Measurements from ENCODE around the gene SLC27A5. TPM values are rescaled to one million over a fixed set of nuclear protein-coding genes. Genes with fewer than 3 reads are reported as not detected.

Gene SLC27A5
- total RNA-seq, 4 donors from 2014 or later: 4.8 to 11.7 (median 8.1) TPM

- peak; percentile 98 to 100 for DNase-seq (ENCODE audit: low spot score in 2 of 2)
- H3K4me3 ChIP-seq (ENCODE audit: low read depth, poor library complexity, severe bottlenecking): peak within 1 kb of the TSS; percentile 89
- WGBS, 2 donors: 0% methylated on average over 35 to 46 of the region's 92 CpGs
- intact Hi-C loops (cut with DNase I; ENCODE audit: low total_unique reads): no loop called here
- no peak for TF ChIP-seq CTCF (IDR thresholded peaks at IDR 0.05)
- no peak for TF ChIP-seq POLR2A (IDR thresholded peaks at IDR 0.05)
Observed at GRCh38 chr19:58466760-58467589, 44.8 kb downstream of the SLC27A5 start, which contains the start of gene ZNF324. Gene ZNF324, plus strand, starts transcription at chr19:58467080. Its CDS starts 2,106 bp downstream, at chr19:58469186.

- TF ChIP-seq CTCF (IDR thresholded peaks at IDR 0.05) (no peak), POLR2A (IDR thresholded peaks at IDR 0.05) (no peak)
- WGBS, 2 donors: 36 to 39% methylated on average over 19 to 20 of the region's 20 CpGs
- intact Hi-C loops (cut with DNase I; ENCODE audit: low total_unique reads): no loop called here
Observed at GRCh38 chr19:58466089-58466759, 45.6 kb downstream of the SLC27A5 start.

DNA sequence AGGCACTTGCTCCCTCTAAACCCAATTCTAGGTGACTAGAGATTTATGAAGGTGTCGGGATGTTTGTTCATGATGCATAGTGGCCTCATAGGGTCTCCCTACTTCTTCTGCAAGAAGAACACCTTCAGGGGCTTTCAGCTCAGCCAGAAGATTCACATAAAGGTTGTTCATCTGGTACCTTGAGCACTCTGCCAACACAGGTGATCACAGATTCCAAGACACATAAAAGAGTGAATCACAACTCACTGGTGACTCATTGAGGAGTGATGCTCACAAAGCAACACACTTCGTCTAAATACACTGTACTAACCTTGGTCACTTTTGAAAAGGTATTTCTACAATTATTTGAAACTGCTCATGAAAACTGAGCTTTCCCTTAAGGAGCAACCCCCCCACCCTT is 51.8 kb downstream of the SLC27A5 start:
- no peak overlapping the region for H3K4me3 ChIP-seq (ENCODE audit: low read depth, poor library complexity, severe bottlenecking)
- intact Hi-C loops (cut with DNase I; ENCODE audit: low total_unique reads): no loop called here
- TF ChIP-seq POLR2A (IDR thresholded peaks at IDR 0.05): no peak
- TF ChIP-seq CTCF (IDR thresholded peaks at IDR 0.05): no peak
- no peak for DNase-seq (ENCODE audit: low spot score in 2 of 2)
- 77 to 80% methylated on average over 2 of the region's 2 CpGs for WGBS, 2 donors

More at GRCh38 chr19:58466089-58466759, 45.6 kb downstream of the SLC27A5 start:
- no peak overlapping the region for H3K4me3 ChIP-seq (ENCODE audit: low read depth, poor library complexity, severe bottlenecking)
- no peak for DNase-seq (ENCODE audit: low spot score in 2 of 2)

DNA sequence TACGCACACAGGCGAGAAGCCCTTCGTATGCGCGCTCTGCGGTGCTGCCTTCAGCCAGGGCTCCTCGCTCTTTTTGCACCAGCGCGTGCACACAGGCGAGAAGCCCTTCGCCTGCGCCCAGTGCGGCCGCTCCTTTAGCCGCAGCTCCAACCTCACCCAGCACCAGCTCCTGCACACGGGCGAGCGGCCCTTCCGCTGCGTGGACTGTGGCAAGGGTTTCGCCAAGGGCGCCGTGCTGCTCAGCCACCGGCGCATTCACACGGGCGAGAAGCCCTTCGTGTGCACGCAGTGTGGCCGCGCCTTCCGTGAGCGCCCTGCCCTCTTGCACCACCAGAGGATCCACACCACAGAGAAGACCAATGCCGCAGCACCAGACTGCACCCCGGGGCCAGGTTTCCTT is 55.7 kb downstream of the SLC27A5 start:
- DNase-seq (ENCODE audit: low spot score in 2 of 2): no peak
- intact Hi-C loops (cut with DNase I; ENCODE audit: low total_unique reads): no loop called here
- WGBS, 2 donors: 96 to 98% methylated on average over 27 to 35 of the region's 35 CpGs
- TF ChIP-seq POLR2A (IDR thresholded peaks at IDR 0.05) (no peak), CTCF (IDR thresholded peaks at IDR 0.05) (no peak)
- no peak overlapping the region for H3K4me3 ChIP-seq (ENCODE audit: low read depth, poor library complexity, severe bottlenecking)

DNA sequence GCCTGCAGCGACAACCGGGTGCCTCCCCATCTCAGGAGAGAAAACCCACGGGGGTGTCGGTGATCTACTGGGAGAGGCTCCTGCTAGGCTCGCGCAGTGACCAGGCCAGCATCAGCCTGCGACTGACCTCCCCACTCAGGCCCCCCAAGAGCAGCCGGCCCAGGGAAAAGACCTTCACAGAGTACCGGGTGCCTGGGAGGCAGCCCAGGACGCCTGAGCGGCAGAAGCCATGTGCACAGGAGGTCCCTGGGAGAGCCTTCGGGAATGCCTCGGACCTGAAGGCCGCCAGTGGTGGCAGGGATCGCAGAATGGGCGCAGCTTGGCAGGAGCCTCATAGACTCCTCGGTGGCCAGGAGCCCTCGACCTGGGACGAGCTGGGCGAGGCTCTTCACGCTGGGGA is 56.5 kb downstream of the SLC27A5 start:
- intact Hi-C loops (cut with DNase I; ENCODE audit: low total_unique reads): no loop called here
- DNase-seq (ENCODE audit: low spot score in 2 of 2): no peak
- H3K4me3 ChIP-seq (ENCODE audit: low read depth, poor library complexity, severe bottlenecking): no peak overlapping the region
- 93 to 99% methylated on average over 16 to 21 of the region's 21 CpGs for WGBS, 2 donors
- no peak for TF ChIP-seq POLR2A (IDR thresholded peaks at IDR 0.05)
- TF ChIP-seq CTCF (IDR thresholded peaks at IDR 0.05): no peak
